WERI-Rb-1 (cell line): ENCODE results near the gene OAF.

ENCODE experiments used
- DNase-seq: peaks from one replicate; pipeline ENCODE4 v3.0.0-alpha.2; 2020
- H3K27ac ChIP-seq: fragments of 250-450 bp; sonication (Bioruptor Pico); 2 replicates; pipeline ENCODE4 v1.5.1; 2020; ENCODE audit warnings: mild to moderate bottlenecking, moderate library complexity
- H3K27me3 ChIP-seq: fragments of 250-450 bp; sonication (Bioruptor Pico); 2 replicates; pipeline ENCODE4 v1.5.1; 2021; ENCODE audit warnings: mild to moderate bottlenecking, low read depth, moderate library complexity; ENCODE audit not compliant: insufficient read depth, severe bottlenecking
- H3K36me3 ChIP-seq: fragments of 250-450 bp; sonication (Bioruptor Pico); 2 replicates; pipeline ENCODE4 v1.5.1; 2020; ENCODE audit warnings: mild to moderate bottlenecking, moderate library complexity
- H3K4me3 ChIP-seq: 2 replicates; pipeline ENCODE4 v1.5.1; 2011; ENCODE audit warnings: low read depth, mild to moderate bottlenecking, control low read depth, low read length
- H3K9me3 ChIP-seq: fragments of 250-450 bp; sonication (Bioruptor Pico); 2 replicates; pipeline ENCODE4 v1.5.1; 2021; ENCODE audit warnings: mild to moderate bottlenecking, moderate library complexity; ENCODE audit not compliant: severe bottlenecking
- TF ChIP-seq, protein P1 (sequence below): IDR thresholded peaks from 2 replicates; pipeline ENCODE4 v1.5.1; 2011; ENCODE audit warnings: low read depth, mild to moderate bottlenecking, control low read depth, inconsistent platforms, low read length

The OAF gene

DNA sequence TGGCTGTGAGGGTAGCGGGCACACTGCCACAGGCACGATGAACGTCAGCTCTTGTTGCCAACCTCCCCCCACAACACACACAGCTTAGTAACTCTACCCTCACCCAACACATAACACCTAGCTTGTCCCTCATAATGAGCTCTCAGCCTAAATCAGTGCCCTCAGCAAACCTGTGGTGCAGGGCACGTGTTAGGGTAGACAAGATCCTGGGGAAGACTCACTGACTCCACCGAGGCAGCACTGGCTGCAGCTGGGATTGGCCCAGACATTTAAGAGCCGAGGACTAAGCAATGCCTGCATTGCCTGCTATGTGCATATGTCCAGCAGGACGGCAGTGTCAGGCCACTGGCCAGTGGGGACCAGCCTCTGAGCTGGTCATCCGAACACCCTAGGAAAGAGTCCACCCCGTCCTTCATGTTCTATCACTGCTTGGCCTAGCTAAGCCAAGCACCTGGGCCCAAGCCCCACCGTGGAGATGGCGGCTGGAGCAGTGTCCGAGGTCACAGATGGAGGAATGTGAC is 40.0 kb upstream of the OAF start:
- no peak overlapping the region for H3K4me3 ChIP-seq
- no peaks in the 10 kb centered on the region for H3K9me3 ChIP-seq
- no peak for DNase-seq
- no peak overlapping the region for H3K27ac ChIP-seq
- no peaks in the 10 kb centered on the region for H3K36me3 ChIP-seq
- H3K27me3 ChIP-seq = peaks cover 6% of the 10 kb centered on the region
- TF ChIP-seq, protein P1, sequence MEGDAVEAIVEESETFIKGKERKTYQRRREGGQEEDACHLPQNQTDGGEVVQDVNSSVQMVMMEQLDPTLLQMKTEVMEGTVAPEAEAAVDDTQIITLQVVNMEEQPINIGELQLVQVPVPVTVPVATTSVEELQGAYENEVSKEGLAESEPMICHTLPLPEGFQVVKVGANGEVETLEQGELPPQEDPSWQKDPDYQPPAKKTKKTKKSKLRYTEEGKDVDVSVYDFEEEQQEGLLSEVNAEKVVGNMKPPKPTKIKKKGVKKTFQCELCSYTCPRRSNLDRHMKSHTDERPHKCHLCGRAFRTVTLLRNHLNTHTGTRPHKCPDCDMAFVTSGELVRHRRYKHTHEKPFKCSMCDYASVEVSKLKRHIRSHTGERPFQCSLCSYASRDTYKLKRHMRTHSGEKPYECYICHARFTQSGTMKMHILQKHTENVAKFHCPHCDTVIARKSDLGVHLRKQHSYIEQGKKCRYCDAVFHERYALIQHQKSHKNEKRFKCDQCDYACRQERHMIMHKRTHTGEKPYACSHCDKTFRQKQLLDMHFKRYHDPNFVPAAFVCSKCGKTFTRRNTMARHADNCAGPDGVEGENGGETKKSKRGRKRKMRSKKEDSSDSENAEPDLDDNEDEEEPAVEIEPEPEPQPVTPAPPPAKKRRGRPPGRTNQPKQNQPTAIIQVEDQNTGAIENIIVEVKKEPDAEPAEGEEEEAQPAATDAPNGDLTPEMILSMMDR = no peak

DNA sequence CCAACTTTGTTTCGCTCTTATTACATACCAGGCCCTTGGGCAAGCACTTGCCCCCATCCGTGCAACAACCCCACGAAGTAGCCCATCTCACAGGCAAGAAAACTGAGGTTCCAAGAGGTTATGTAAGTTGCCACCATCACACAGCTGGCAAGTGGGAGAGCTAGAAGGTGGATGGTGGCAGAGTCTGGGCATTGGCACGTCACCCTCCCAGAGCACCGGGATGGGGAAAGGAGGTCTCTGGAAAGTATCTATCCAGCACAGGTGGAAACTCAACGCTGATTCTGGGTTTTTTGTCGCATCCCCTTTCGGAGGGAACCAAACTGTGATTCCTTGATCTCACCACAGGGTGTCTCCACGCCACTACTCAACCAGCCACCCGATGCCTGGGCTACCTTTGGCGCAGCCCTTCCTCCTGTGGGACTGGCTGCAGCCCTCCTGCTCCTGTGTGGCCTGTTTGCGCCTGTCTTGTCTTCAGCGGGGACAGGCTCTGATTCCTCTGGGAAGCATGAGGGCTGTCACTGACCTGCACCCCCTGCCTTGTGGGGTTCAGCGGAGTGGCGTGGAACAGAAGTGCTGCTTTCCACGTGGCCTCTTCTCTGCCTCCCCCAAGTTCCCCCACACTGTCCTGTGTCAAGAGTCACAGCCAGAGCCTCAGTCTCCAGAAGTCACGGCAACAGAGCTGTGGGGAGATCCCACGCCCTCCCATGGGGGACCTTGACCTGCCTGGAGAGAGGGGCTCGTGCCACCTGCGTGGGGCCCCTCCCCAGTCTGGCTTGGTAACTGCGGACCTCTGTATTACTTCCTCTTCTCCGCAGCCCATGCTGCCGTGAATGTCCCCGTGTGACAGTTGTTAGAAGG is 38.5 kb upstream of the OAF start:
- TF ChIP-seq, protein P1 = peak; percentile 88
- H3K36me3 ChIP-seq = no peaks in the 10 kb centered on the region
- no peak overlapping the region for H3K4me3 ChIP-seq
- no peaks in the 10 kb centered on the region for H3K9me3 ChIP-seq
- DNase-seq = peak; percentile 71
- peaks cover 6% of the 10 kb centered on the region for H3K27me3 ChIP-seq
- no peak overlapping the region for H3K27ac ChIP-seq

DNA sequence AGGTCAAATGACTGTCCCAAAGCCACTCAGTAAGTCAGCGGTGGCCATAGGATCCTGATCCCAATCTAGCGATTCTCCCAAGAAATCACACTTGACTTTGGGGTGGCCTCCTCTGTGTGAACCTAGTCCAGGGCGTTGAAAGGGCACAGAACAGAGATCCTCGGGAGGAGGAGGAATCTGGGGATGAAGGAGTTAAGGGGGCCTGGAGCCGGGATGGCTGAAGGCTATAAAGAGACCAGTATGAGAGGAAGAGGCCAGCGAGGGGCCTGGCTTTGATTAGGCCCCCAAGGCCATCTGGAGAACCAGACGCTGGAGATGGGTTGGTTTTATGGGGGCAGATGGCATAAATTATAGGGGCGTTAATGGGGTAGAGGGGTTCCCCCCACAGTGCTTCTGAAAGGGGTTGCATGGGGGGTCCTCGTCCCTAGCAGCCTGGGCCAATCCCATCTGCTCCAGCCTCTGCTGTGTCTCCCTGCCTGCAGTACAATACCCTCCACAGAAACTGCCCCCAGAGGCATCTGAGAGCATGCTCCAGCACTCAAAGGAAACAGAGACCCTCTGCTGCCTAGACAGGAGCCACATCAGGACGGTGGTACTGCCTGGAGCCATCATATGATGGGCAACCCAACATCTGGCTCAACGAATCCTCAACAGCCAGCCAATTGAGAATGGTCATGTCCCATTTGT is 37.7 kb upstream of the OAF start:
- H3K27ac ChIP-seq = no peak overlapping the region
- TF ChIP-seq, protein P1 = no peak
- peaks cover 6% of the 10 kb centered on the region for H3K27me3 ChIP-seq
- H3K4me3 ChIP-seq = no peak overlapping the region
- no peaks in the 10 kb centered on the region for H3K36me3 ChIP-seq
- DNase-seq = no peak
- no peaks in the 10 kb centered on the region for H3K9me3 ChIP-seq

DNA sequence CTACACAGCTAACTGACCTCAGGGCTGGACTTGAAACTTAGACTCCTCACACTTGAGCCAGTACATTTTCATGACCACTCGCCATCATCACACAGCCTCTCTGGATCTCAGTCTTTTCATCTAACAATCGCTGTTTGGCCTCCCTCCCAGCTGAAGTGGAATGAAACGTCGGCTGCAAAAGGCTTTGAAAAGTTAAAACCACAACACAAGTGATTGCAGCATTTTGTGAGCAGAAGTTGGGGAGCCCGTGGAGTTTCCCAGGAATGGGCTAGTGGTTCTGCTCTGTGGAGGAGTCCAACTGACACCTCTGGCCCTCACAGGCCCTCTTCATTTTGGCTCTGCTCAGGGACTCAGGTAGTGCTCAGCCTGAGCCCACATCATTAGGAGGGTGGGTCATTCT is 37.0 kb upstream of the OAF start:
- H3K4me3 ChIP-seq = no peak overlapping the region
- H3K27ac ChIP-seq = no peak overlapping the region
- no peaks in the 10 kb centered on the region for H3K9me3 ChIP-seq
- no peaks in the 10 kb centered on the region for H3K36me3 ChIP-seq
- DNase-seq = no peak
- H3K27me3 ChIP-seq = peaks cover 6% of the 10 kb centered on the region
- TF ChIP-seq, protein P1 = no peak

DNA sequence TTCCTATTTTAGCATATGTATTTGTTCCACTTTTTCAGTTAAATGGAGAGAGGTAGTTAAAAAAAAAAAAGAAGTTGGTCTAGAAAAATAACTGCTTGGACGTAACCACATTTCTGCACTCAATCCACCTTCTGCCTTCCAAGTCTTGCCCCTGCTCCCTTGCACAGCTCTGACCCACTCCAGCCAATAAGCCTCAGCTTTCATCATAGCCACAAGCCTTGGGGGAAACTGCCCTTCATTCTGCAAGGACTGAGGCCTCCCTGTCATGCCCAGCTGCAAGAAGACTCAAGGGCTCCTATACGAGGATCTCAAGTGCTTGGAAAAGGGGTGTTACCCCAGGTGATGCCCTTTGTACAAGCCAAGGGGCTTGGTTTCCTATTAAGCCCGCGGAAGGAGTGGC is 36.0 kb upstream of the OAF start:
- no peak for DNase-seq
- peaks cover 6% of the 10 kb centered on the region for H3K27me3 ChIP-seq
- H3K27ac ChIP-seq = no peak overlapping the region

More for the DNA sequence above, 36.0 kb upstream of the OAF start:
- H3K36me3 ChIP-seq = no peaks in the 10 kb centered on the region
- TF ChIP-seq, protein P1 = no peak
- no peak overlapping the region for H3K4me3 ChIP-seq
- H3K9me3 ChIP-seq = no peaks in the 10 kb centered on the region
